WTC11 (cell line): ENCODE data around the gene EXOC1. TPM values are rescaled to one million over a fixed set of nuclear protein-coding genes. Genes with fewer than 3 reads are reported as not detected.

ENCODE experiments used
- ATAC-seq: fragments of 200-7000 bp; cut with Tn5 transposase; 2 replicates; pipeline ENCODE4 v1.10.0; 2021; ENCODE audit warnings: mild to moderate bottlenecking, moderate library complexity
- Bru-seq: library from RNA; stranded (reverse); fragments of 400-500 nt; gene quantifications from one replicate; lab custom pipeline; 2021; lab: Mats Ljungman, UMichigan
- CTCF ChIA-PET: fragments of 300-600 bp; sonication (Branson Sonifier 250); formaldehyde crosslinking; loops from one replicate; lab custom pipeline; 2021; ENCODE audit warnings: antibody characterized with exemption; lab: Charles Lee
- POLR2A ChIA-PET: fragments of 350-600 bp; sonication (Branson Sonifier 250); formaldehyde crosslinking; loops from one replicate; lab custom pipeline; 2021; ENCODE audit warnings: antibody characterized with exemption; lab: Charles Lee
- DNase-seq: peaks from one replicate; pipeline ENCODE4 v3.0.0; 2021; ENCODE audit warnings: low spot score
- H3K27ac Mint-ChIP-seq: 2 replicates; pipeline ENCODE4 v1.8.0; 2021; ENCODE audit warnings: mixed read lengths
- H3K27me3 Mint-ChIP-seq: 2 replicates; pipeline ENCODE4 v1.8.0; 2021; ENCODE audit warnings: low read depth, mild to moderate bottlenecking, moderate library complexity, mixed read lengths
- H3K36me3 Mint-ChIP-seq: 2 replicates; pipeline ENCODE4 v1.8.0; 2021; ENCODE audit warnings: mixed read lengths
- H3K4me1 Mint-ChIP-seq: 2 replicates; pipeline ENCODE4 v1.8.0; 2022; ENCODE audit warnings: mixed read lengths
- H3K4me3 Mint-ChIP-seq: 2 replicates; pipeline ENCODE4 v1.8.0; 2021; ENCODE audit warnings: mild to moderate bottlenecking, moderate library complexity, mixed read lengths
- H3K9me3 Mint-ChIP-seq: 2 replicates; pipeline ENCODE4 v1.8.0; 2021; ENCODE audit warnings: mixed read lengths
- CREM ChIP-seq: sonication (generic); formaldehyde crosslinking; IDR thresholded peaks from 2 replicates; pipeline ENCODE4 v1.8.1; 2022; ENCODE audit warnings: mild to moderate bottlenecking, missing genetic modification reagents, moderate library complexity
- ETV6 ChIP-seq: sonication (generic); formaldehyde crosslinking; IDR thresholded peaks from 2 replicates; pipeline ENCODE4 v1.8.1; 2022; ENCODE audit warnings: mild to moderate bottlenecking, missing genetic modification reagents
- FOXK1 ChIP-seq: sonication (generic); formaldehyde crosslinking; IDR thresholded peaks from 2 replicates; pipeline ENCODE4 v1.8.0; 2022; ENCODE audit warnings: mild to moderate bottlenecking, moderate library complexity, missing genetic modification reagents
- GRHL2 ChIP-seq: fragments of 250-450 bp; sonication (Bioruptor Pico); IDR thresholded peaks from 2 replicates; pipeline ENCODE4 v1.8.0; 2022; ENCODE audit warnings: mild to moderate bottlenecking, moderate library complexity; ENCODE audit not compliant: insufficient replicate concordance, severe bottlenecking
- JAZF1 ChIP-seq: fragments of 250-450 bp; sonication (Bioruptor Pico); IDR thresholded peaks from 2 replicates; pipeline ENCODE4 v1.9.0; 2021; ENCODE audit warnings: moderate library complexity, mild to moderate bottlenecking, inconsistent platforms
- MXD4 ChIP-seq: fragments of 250-450 bp; sonication (Bioruptor Pico); IDR thresholded peaks from 2 replicates; pipeline ENCODE4 v1.8.0; 2021; ENCODE audit warnings: mild to moderate bottlenecking, moderate library complexity, borderline replicate concordance
- MYBL2 ChIP-seq: sonication (generic); formaldehyde crosslinking; IDR thresholded peaks from 2 replicates; pipeline ENCODE4 v1.8.1; 2023; ENCODE audit warnings: mild to moderate bottlenecking, moderate library complexity, missing genetic modification reagents
- NFYB ChIP-seq: sonication (generic); formaldehyde crosslinking; conservative IDR thresholded peaks from 2 replicates; pipeline ENCODE4 v1.8.0; 2022; ENCODE audit warnings: low read depth, missing genetic modification reagents
- OVOL2 ChIP-seq: fragments of 250-450 bp; sonication (Bioruptor Pico); IDR thresholded peaks from 2 replicates; pipeline ENCODE4 v1.9.0; 2021; ENCODE audit warnings: mild to moderate bottlenecking, borderline replicate concordance
- RELA ChIP-seq: sonication (generic); formaldehyde crosslinking; IDR thresholded peaks from 2 replicates; pipeline ENCODE4 v1.8.1; 2022; ENCODE audit warnings: missing genetic modification reagents, mild to moderate bottlenecking, borderline replicate concordance
- SP1 ChIP-seq: sonication (generic); formaldehyde crosslinking; conservative IDR thresholded peaks from 2 replicates; pipeline ENCODE4 v1.8.1; 2022; ENCODE audit warnings: missing genetic modification reagents
- TEAD1 ChIP-seq: sonication (generic); formaldehyde crosslinking; IDR thresholded peaks from 2 replicates; pipeline ENCODE4 v1.8.0; 2022; ENCODE audit warnings: mild to moderate bottlenecking, missing genetic modification reagents
- ZNF121 ChIP-seq: sonication (generic); formaldehyde crosslinking; IDR thresholded peaks from 2 replicates; pipeline ENCODE4 v1.8.0; 2023; ENCODE audit warnings: missing genetic modification reagents
- long read RNA-seq, 3 experiments: library from RNA in 1 of 3; library from capped mRNA in 1 of 3; library from polyadenylated mRNA in 1 of 3; unstranded in 2 of 3; stranded (forward) in 1 of 3; transcript quantifications; one replicate each; pipeline ENCODE4 v2.0.0, GENCODE V29; 2021
- total RNA-seq: library from RNA; stranded (reverse); gene quantifications from 3 replicates; pipeline ENCODE4 v1.2.3, GENCODE V29; 2021
- TF ChIP-seq, protein P1 (sequence below): sonication (generic); formaldehyde crosslinking; IDR thresholded peaks from 2 replicates; pipeline ENCODE4 v1.8.1; 2023; ENCODE audit warnings: mild to moderate bottlenecking, missing genetic modification reagents, moderate library complexity
- TF ChIP-seq, protein P2 (sequence below): sonication (generic); formaldehyde crosslinking; IDR thresholded peaks from 2 replicates; pipeline ENCODE4 v1.8.1; 2023; ENCODE audit warnings: mild to moderate bottlenecking, moderate library complexity, missing genetic modification reagents
- TF ChIP-seq, protein P3 (sequence below): sonication (generic); formaldehyde crosslinking; IDR thresholded peaks from 2 replicates; pipeline ENCODE4 v1.8.1; 2023; ENCODE audit warnings: mild to moderate bottlenecking, missing genetic modification reagents
- TF ChIP-seq, protein P4 (sequence below): sonication (generic); formaldehyde crosslinking; IDR thresholded peaks from 2 replicates; pipeline ENCODE4 v1.8.0; 2022; ENCODE audit warnings: mild to moderate bottlenecking, missing genetic modification reagents
- TF ChIP-seq, protein P5 (sequence below): sonication (generic); formaldehyde crosslinking; IDR thresholded peaks from 2 replicates; pipeline ENCODE4 v1.8.1; 2022; ENCODE audit warnings: low read depth, missing genetic modification reagents, borderline replicate concordance
- TF ChIP-seq, protein P6 (sequence below): sonication (generic); formaldehyde crosslinking; IDR thresholded peaks from 2 replicates; pipeline ENCODE4 v1.8.0; 2022; ENCODE audit warnings: mild to moderate bottlenecking, missing genetic modification reagents
- TF ChIP-seq, protein P7 (sequence below): sonication (generic); formaldehyde crosslinking; IDR thresholded peaks from 2 replicates; pipeline ENCODE4 v1.8.0; 2023; ENCODE audit warnings: missing genetic modification reagents, mild to moderate bottlenecking, borderline replicate concordance

The EXOC1 gene, protein sequence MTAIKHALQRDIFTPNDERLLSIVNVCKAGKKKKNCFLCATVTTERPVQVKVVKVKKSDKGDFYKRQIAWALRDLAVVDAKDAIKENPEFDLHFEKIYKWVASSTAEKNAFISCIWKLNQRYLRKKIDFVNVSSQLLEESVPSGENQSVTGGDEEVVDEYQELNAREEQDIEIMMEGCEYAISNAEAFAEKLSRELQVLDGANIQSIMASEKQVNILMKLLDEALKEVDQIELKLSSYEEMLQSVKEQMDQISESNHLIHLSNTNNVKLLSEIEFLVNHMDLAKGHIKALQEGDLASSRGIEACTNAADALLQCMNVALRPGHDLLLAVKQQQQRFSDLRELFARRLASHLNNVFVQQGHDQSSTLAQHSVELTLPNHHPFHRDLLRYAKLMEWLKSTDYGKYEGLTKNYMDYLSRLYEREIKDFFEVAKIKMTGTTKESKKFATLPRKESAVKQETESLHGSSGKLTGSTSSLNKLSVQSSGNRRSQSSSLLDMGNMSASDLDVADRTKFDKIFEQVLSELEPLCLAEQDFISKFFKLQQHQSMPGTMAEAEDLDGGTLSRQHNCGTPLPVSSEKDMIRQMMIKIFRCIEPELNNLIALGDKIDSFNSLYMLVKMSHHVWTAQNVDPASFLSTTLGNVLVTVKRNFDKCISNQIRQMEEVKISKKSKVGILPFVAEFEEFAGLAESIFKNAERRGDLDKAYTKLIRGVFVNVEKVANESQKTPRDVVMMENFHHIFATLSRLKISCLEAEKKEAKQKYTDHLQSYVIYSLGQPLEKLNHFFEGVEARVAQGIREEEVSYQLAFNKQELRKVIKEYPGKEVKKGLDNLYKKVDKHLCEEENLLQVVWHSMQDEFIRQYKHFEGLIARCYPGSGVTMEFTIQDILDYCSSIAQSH
- 19.0 to 22.5 TPM (median 20.2 TPM) in 3 replicates for total RNA-seq
- Bru-seq, nascent RNA: percentile 82 among the genes with signal in this experiment
- long read RNA-seq, experiment 1, transcript EXOC1-203 (19 exons, 3,551 nt): major isoform, 50 of 91 reads
- long read RNA-seq, experiment 1, transcript EXOC1-201 (19 exons, 3,357 nt): minor isoform, 13 of 91 reads
- long read RNA-seq, experiment 1, partial matches to known transcripts: 10 of 91 reads
- long read RNA-seq, experiment 1, other reads (novel, unspliced or antisense): 14 of 91 reads
- long read RNA-seq, experiment 2, partial matches to known transcripts: 8 of 22 reads
- long read RNA-seq, experiment 2, other reads (novel, unspliced or antisense): 6 of 22 reads
- long read RNA-seq, experiment 3, partial matches to known transcripts: 3 of 10 reads
- long read RNA-seq, experiment 3, other reads (novel, unspliced or antisense): 3 of 10 reads

DNA sequence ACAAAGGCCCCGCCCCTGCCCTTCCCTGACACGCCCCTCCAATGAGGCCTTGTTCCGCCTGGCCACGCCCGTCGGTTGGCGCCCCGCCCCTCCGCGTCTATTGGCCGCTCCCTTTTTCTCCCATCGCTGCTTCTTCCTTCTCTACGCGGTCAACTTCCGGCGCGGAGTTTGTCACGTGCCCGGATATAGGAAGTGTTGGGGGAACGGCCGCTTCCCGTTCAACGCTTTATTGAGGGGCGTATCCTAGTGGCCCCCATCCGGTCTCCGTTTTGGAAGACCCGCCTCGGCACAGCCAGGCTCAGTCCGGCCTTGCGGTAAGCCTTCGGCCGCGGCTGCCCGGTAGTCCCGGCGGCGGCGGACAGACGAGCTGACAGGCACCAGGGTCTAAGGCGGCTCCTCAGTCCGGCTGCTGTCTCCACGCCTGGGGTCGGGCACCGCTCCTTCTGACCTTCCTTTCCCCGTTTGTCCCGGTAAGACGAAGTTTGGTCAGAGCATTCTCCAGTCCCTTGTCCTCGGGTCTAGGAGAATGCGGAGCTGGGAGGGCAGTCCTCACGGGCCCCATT, at the start of gene EXOC1:
Gene EXOC1 (plus strand): TSS at position 165 of the 563 bp plus-strand sequence. CDS start 4,676 bp downstream, outside the sequence.
- peak; percentile 96 for ATAC-seq
- DNase-seq: peak; percentile 99
- H3K9me3 Mint-ChIP-seq: peaks cover 6% of the 10 kb centered on the region
- TF ChIP-seq MXD4: no peak
- TF ChIP-seq FOXK1 (CRISPR knock-in tag): peak; percentile 93
- TF ChIP-seq CREM: peak; percentile 54; the same call in 1 of the 2 replicates
- TF ChIP-seq MYBL2 (CRISPR knock-in tag): peak; percentile 67; the same call in 1 of the 2 replicates
- TF ChIP-seq, protein P1, sequence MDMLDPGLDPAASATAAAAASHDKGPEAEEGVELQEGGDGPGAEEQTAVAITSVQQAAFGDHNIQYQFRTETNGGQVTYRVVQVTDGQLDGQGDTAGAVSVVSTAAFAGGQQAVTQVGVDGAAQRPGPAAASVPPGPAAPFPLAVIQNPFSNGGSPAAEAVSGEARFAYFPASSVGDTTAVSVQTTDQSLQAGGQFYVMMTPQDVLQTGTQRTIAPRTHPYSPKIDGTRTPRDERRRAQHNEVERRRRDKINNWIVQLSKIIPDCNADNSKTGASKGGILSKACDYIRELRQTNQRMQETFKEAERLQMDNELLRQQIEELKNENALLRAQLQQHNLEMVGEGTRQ (CRISPR knock-in tag): peak; percentile 99
- TF ChIP-seq GRHL2 (CRISPR knock-in tag): no peak
- TF ChIP-seq TEAD1 (CRISPR knock-in tag): 0 out of 2 replicates have a peak, but pooled peaks have one; percentile 51
- no peak for TF ChIP-seq JAZF1 (CRISPR knock-in tag)
- peak; percentile 85 for TF ChIP-seq SP1 (CRISPR knock-in tag)
- TF ChIP-seq OVOL2 (CRISPR knock-in tag): no peak
- TF ChIP-seq NFYB (CRISPR knock-in tag): peak; percentile 55
- 0 out of 2 replicates have a peak, but pooled peaks have one; percentile 22 for TF ChIP-seq ETV6 (CRISPR knock-in tag)
- TF ChIP-seq, protein P2, sequence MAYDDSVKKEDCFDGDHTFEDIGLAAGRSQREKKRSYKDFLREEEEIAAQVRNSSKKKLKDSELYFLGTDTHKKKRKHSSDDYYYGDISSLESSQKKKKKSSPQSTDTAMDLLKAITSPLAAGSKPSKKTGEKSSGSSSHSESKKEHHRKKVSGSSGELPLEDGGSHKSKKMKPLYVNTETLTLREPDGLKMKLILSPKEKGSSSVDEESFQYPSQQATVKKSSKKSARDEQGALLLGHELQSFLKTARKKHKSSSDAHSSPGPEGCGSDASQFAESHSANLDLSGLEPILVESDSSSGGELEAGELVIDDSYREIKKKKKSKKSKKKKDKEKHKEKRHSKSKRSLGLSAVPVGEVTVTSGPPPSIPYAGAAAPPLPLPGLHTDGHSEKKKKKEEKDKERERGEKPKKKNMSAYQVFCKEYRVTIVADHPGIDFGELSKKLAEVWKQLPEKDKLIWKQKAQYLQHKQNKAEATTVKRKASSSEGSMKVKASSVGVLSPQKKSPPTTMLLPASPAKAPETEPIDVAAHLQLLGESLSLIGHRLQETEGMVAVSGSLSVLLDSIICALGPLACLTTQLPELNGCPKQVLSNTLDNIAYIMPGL (CRISPR knock-in tag): no peak
- TF ChIP-seq, protein P3, sequence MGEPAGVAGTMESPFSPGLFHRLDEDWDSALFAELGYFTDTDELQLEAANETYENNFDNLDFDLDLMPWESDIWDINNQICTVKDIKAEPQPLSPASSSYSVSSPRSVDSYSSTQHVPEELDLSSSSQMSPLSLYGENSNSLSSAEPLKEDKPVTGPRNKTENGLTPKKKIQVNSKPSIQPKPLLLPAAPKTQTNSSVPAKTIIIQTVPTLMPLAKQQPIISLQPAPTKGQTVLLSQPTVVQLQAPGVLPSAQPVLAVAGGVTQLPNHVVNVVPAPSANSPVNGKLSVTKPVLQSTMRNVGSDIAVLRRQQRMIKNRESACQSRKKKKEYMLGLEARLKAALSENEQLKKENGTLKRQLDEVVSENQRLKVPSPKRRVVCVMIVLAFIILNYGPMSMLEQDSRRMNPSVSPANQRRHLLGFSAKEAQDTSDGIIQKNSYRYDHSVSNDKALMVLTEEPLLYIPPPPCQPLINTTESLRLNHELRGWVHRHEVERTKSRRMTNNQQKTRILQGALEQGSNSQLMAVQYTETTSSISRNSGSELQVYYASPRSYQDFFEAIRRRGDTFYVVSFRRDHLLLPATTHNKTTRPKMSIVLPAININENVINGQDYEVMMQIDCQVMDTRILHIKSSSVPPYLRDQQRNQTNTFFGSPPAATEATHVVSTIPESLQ (CRISPR knock-in tag): no peak
- no peak for TF ChIP-seq RELA (CRISPR knock-in tag)
- TF ChIP-seq ZNF121 (CRISPR knock-in tag): no peak
- TF ChIP-seq, protein P4, sequence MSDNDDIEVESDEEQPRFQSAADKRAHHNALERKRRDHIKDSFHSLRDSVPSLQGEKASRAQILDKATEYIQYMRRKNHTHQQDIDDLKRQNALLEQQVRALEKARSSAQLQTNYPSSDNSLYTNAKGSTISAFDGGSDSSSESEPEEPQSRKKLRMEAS (CRISPR knock-in tag): peak; percentile 59
- TF ChIP-seq, protein P5, sequence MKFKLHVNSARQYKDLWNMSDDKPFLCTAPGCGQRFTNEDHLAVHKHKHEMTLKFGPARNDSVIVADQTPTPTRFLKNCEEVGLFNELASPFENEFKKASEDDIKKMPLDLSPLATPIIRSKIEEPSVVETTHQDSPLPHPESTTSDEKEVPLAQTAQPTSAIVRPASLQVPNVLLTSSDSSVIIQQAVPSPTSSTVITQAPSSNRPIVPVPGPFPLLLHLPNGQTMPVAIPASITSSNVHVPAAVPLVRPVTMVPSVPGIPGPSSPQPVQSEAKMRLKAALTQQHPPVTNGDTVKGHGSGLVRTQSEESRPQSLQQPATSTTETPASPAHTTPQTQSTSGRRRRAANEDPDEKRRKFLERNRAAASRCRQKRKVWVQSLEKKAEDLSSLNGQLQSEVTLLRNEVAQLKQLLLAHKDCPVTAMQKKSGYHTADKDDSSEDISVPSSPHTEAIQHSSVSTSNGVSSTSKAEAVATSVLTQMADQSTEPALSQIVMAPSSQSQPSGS (CRISPR knock-in tag): no peak
- TF ChIP-seq, protein P6, sequence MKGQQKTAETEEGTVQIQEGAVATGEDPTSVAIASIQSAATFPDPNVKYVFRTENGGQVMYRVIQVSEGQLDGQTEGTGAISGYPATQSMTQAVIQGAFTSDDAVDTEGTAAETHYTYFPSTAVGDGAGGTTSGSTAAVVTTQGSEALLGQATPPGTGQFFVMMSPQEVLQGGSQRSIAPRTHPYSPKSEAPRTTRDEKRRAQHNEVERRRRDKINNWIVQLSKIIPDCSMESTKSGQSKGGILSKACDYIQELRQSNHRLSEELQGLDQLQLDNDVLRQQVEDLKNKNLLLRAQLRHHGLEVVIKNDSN (CRISPR knock-in tag): peak; percentile 97
- TF ChIP-seq, protein P7, sequence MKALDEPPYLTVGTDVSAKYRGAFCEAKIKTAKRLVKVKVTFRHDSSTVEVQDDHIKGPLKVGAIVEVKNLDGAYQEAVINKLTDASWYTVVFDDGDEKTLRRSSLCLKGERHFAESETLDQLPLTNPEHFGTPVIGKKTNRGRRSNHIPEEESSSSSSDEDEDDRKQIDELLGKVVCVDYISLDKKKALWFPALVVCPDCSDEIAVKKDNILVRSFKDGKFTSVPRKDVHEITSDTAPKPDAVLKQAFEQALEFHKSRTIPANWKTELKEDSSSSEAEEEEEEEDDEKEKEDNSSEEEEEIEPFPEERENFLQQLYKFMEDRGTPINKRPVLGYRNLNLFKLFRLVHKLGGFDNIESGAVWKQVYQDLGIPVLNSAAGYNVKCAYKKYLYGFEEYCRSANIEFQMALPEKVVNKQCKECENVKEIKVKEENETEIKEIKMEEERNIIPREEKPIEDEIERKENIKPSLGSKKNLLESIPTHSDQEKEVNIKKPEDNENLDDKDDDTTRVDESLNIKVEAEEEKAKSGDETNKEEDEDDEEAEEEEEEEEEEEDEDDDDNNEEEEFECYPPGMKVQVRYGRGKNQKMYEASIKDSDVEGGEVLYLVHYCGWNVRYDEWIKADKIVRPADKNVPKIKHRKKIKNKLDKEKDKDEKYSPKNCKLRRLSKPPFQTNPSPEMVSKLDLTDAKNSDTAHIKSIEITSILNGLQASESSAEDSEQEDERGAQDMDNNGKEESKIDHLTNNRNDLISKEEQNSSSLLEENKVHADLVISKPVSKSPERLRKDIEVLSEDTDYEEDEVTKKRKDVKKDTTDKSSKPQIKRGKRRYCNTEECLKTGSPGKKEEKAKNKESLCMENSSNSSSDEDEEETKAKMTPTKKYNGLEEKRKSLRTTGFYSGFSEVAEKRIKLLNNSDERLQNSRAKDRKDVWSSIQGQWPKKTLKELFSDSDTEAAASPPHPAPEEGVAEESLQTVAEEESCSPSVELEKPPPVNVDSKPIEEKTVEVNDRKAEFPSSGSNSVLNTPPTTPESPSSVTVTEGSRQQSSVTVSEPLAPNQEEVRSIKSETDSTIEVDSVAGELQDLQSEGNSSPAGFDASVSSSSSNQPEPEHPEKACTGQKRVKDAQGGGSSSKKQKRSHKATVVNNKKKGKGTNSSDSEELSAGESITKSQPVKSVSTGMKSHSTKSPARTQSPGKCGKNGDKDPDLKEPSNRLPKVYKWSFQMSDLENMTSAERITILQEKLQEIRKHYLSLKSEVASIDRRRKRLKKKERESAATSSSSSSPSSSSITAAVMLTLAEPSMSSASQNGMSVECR (CRISPR knock-in tag): peak; percentile 85; the same call in 1 of the 2 replicates
- TF ChIP-seq, all 79 proteins: peak for 11
- Mint-ChIP-seq H3K27me3 (peaks cover 10% of the 10 kb centered on the region), H3K27ac (peak within 1 kb of the TSS; percentile 60; the same call in 1 of the 2 replicates), H3K4me1 (peaks cover 10% of the 10 kb centered on the region), H3K4me3 (no peak within 1 kb of the TSS), H3K36me3 (no peaks in the 10 kb centered on the region)
- ChIA-PET POLR2A (no interaction called here), CTCF (interaction anchor here (1.0 kb wide), 1 partner anchor 13 kb away, joined by 3 read pairs; no protein-coding TSS in a partner anchor)
